GM12878 (cell line): ENCODE data around the gene MACF1.

Experiments
- ASH2L ChIP-seq: fragments of 300-600, 200-600 bp; sonication (generic); IDR thresholded peaks from 2 replicates; pipeline ENCODE4 v1.6.1; 2017; ENCODE audit warnings: low read depth, mild to moderate bottlenecking, borderline replicate concordance
- CTCF ChIP-seq, 3 experiments: IDR thresholded peaks in 2 of 3; conservative IDR thresholded peaks in 1 of 3; 2 replicates each; pipeline ENCODE4 v1.5.1; 2011; ENCODE audit warnings: low read depth in 3 of 3, low read length in 3 of 3, mild to moderate bottlenecking in 3 of 3, control low read depth in 2 of 3, moderate library complexity in 2 of 3, inconsistent platforms in 1 of 3, mixed read lengths in 1 of 3; ENCODE audit not compliant: control insufficient read depth in 2 of 3, insufficient read depth in 1 of 3; ENCODE audit errors: extremely low read depth in 1 of 3
- EED ChIP-seq: sonication (generic); IDR thresholded peaks from 2 replicates; pipeline ENCODE4 v1.6.1; 2016; ENCODE audit warnings: antibody characterized with exemption, low read depth
- ETV6 ChIP-seq, 2 experiments: fragments of 450-650 bp in 1 of 2; IDR thresholded peaks in 1 of 2; conservative IDR thresholded peaks in 1 of 2; 2 replicates each; pipeline ENCODE4 v1.6.1; 2014; ENCODE audit warnings: antibody characterized with exemption in 1 of 2, borderline replicate concordance in 1 of 2, low read depth in 1 of 2, mild to moderate bottlenecking in 1 of 2, moderate library complexity in 1 of 2
- GABPA ChIP-seq: IDR thresholded peaks from 2 replicates; pipeline ENCODE4 v1.6.1; 2014; ENCODE audit warnings: antibody characterized with exemption, low read depth, mild to moderate bottlenecking, inconsistent platforms
- HCFC1 ChIP-seq: fragments of 150-350 bp; IDR thresholded peaks from 2 replicates; pipeline ENCODE4 v1.6.1; 2014; ENCODE audit warnings: low read length
- HDAC2 ChIP-seq: fragments of 200-600 bp; sonication (generic); IDR thresholded peaks from 2 replicates; pipeline ENCODE4 v1.6.1; 2017
- SMARCA5 ChIP-seq: fragments of 450-650 bp; IDR thresholded peaks from 2 replicates; pipeline ENCODE4 v1.6.1; 2017; ENCODE audit warnings: mild to moderate bottlenecking
- SP1 ChIP-seq: IDR thresholded peaks from one replicate; pipeline ENCODE4 v1.6.1; 2011; ENCODE audit warnings: low read depth, low read length
- SRF ChIP-seq, 2 experiments: IDR thresholded peaks; 2 replicates each; pipeline ENCODE4 v1.6.1; 2011; ENCODE audit warnings: low read depth in 2 of 2, low read length in 2 of 2, mild to moderate bottlenecking in 1 of 2, moderate library complexity in 1 of 2
- STAT3 ChIP-seq: IDR thresholded peaks from 2 replicates; pipeline ENCODE4 v1.6.1; 2011; ENCODE audit warnings: low read depth, low read length, improper control_type of control experiment
- TAF1 ChIP-seq: IDR thresholded peaks from 2 replicates; pipeline ENCODE4 v1.6.1; 2011; ENCODE audit warnings: mild to moderate bottlenecking, low read depth, low read length, borderline replicate concordance
- TCF3 ChIP-seq: IDR thresholded peaks from 2 replicates; pipeline ENCODE4 v1.6.1; 2012; ENCODE audit warnings: low read depth, mild to moderate bottlenecking, low read length, borderline replicate concordance; ENCODE audit not compliant: insufficient read depth
- USF1 ChIP-seq: IDR thresholded peaks from 2 replicates; pipeline ENCODE4 v1.6.1; 2011; ENCODE audit warnings: borderline replicate concordance, low read depth, mild to moderate bottlenecking, moderate library complexity, mixed read lengths, low read length; ENCODE audit not compliant: insufficient read depth; ENCODE audit errors: extremely low read length

- TF ChIP-seq SP1: no peak
- no peak for TF ChIP-seq HCFC1
- no peak for TF ChIP-seq CTCF (IDR thresholded peaks at IDR 0.05 in 2 of 3, conservative IDR thresholded peaks at IDR 0.05 in 1 of 3; ENCODE audit: control insufficient read depth in 2 of 3, extremely low read depth in 1 of 3, insufficient read depth in 1 of 3, low read depth in 3 of 3, low read length in 3 of 3)
- TF ChIP-seq USF1: no peak
- TF ChIP-seq EED: no peak
- TF ChIP-seq TCF3: no peak
- TF ChIP-seq STAT3: no peak
- no peak for TF ChIP-seq GABPA
- no peak for TF ChIP-seq HDAC2
- no peak for TF ChIP-seq ASH2L
- no peak for TF ChIP-seq ETV6 (conservative IDR thresholded peaks at IDR 0.05 in 1 of 2, IDR thresholded peaks at IDR 0.05 in 1 of 2; ENCODE audit: borderline replicate concordance in 1 of 2, low read depth in 1 of 2)
- no peak for TF ChIP-seq TAF1
- TF ChIP-seq SRF (IDR thresholded peaks at IDR 0.05; ENCODE audit: low read depth in 2 of 2, low read length in 2 of 2): no peak
- no peak for TF ChIP-seq SMARCA5
Observed at GRCh38 chr1:39157304-39157703, 47.2 kb upstream of the MACF1 start.
